ENCODE results near the gene CXCL16. TPM values are rescaled to one million over a fixed set of nuclear protein-coding genes. Genes with fewer than 3 reads are reported as not detected.
A peak's percentile ranks its signal among the peaks of the same experiment; 100 is the strongest.

CXCL16 gene
- total and polyA plus RNA-seq, 2 of the 13 experiments (the other 11 are each of a cell fraction or from before 2014, with no cell fraction given), result 9.4 to 101 TPM

DNA sequence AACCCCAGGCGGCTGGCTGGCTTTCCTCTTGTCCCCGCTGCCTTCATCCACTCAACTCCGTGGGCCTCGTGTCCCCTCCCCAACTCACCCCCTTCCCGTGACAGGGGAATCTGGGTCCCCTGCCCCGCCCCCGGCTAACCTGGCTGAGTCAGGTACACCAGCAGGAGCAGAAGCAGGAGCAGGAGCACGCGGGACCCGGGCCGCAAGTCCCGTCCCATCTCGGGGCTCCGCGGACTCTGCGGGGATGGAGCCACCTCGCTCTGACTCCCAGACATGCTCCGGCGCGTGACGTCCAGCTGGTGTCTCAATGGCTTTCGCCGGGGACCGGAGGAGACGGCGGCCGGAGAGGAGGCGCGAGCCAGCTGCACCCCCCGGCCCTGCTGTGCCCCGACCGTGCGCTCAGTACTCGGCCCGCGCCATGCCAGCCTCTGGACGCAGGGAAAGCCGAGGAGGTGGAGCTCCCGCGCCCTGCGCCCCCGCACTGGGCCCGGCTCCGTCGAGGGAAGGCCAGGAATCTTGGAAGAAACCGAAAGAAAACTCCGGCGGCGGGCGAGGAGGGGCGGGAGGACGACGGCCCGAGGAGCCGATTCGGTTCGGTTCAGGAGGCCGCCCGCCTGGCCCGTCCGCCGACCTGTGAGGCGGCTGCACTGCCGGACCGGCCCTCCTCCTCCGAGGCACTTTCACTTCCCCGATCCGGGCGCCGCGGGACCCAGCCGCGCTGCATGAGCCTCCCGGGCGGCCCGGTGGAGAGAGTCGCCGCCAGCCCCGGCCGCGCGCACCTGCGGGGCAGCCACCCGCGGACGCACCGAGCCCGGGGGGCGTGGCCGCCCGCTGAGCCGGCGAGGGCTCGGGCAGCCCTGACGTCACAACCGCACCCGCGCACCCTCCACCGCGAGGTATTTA, at the start of gene CXCL16, which contains the start of gene ZMYND15 (continued):
- TF ChIP-seq, protein P1, sequence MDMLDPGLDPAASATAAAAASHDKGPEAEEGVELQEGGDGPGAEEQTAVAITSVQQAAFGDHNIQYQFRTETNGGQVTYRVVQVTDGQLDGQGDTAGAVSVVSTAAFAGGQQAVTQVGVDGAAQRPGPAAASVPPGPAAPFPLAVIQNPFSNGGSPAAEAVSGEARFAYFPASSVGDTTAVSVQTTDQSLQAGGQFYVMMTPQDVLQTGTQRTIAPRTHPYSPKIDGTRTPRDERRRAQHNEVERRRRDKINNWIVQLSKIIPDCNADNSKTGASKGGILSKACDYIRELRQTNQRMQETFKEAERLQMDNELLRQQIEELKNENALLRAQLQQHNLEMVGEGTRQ (IDR thresholded peaks at IDR 0.05; ENCODE audit: low read depth, low read length), result no peak
- TF ChIP-seq, protein P1 (CRISPR knock-in tag; IDR thresholded peaks at IDR 0.05; ENCODE audit: borderline replicate concordance), result no peak
- TF ChIP-seq ZNF557 (CRISPR knock-in tag; IDR thresholded peaks at IDR 0.05) (no peak), SOX13 (IDR thresholded peaks at IDR 0.05) (no peak), SOX13 (CRISPR knock-in tag; conservative IDR thresholded peaks at IDR 0.05 in 1 of 2, IDR thresholded peaks at IDR 0.05 in 1 of 2) (no peak), ZBTB21 (CRISPR knock-in tag; IDR thresholded peaks at IDR 0.05) (no peak), GFI1 (CRISPR knock-in tag; IDR thresholded peaks at IDR 0.05; ENCODE audit: borderline replicate concordance) (no peak), PHB2 (IDR thresholded peaks at IDR 0.05; ENCODE audit: partially characterized antibody) (no peak), ZNF326 (CRISPR knock-in tag; IDR thresholded peaks at IDR 0.05; ENCODE audit: borderline replicate concordance) (no peak), TEAD2 (CRISPR knock-in tag; IDR thresholded peaks at IDR 0.05) (no peak), MED13 (CRISPR knock-in tag; IDR thresholded peaks at IDR 0.05) (no peak), TAF15 (IDR thresholded peaks at IDR 0.05; ENCODE audit: low read depth, low read length, poor library complexity, severe bottlenecking) (no peak), RARA (CRISPR knock-in tag; IDR thresholded peaks at IDR 0.05) (no peak), MEF2D (CRISPR knock-in tag; IDR thresholded peaks at IDR 0.05) (no peak), ZNF563 (CRISPR knock-in tag; IDR thresholded peaks at IDR 0.05) (peak; percentile 82; the same call in 1 of the 2 replicates), TP53 (CRISPR knock-in tag; conservative IDR thresholded peaks at IDR 0.05) (no peak), GZF1 (CRISPR knock-in tag; IDR thresholded peaks at IDR 0.05) (no peak), ARNTL (CRISPR knock-in tag; IDR thresholded peaks at IDR 0.05) (no peak; the same call in 1 of the 2 replicates), POLR2G (IDR thresholded peaks at IDR 0.05; ENCODE audit: low read depth, low read length) (peak; percentile 35; the same call in 1 of the 2 replicates), MTF1 (CRISPR knock-in tag; IDR thresholded peaks at IDR 0.05) (no peak), POLR2AphosphoS5 (IDR thresholded peaks at IDR 0.05; ENCODE audit: low read depth, low read length) (no peak), ZNF891 (CRISPR knock-in tag; IDR thresholded peaks at IDR 0.05) (peak; percentile 50; the same call in 1 of the 2 replicates), ZFX (CRISPR knock-in tag; IDR thresholded peaks at IDR 0.05; ENCODE audit: low read depth) (peak; percentile 81)
- TF ChIP-seq, protein P2, sequence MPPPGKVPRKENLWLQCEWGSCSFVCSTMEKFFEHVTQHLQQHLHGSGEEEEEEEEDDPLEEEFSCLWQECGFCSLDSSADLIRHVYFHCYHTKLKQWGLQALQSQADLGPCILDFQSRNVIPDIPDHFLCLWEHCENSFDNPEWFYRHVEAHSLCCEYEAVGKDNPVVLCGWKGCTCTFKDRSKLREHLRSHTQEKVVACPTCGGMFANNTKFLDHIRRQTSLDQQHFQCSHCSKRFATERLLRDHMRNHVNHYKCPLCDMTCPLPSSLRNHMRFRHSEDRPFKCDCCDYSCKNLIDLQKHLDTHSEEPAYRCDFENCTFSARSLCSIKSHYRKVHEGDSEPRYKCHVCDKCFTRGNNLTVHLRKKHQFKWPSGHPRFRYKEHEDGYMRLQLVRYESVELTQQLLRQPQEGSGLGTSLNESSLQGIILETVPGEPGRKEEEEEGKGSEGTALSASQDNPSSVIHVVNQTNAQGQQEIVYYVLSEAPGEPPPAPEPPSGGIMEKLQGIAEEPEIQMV (CRISPR knock-in tag; IDR thresholded peaks at IDR 0.05; ENCODE audit: low read depth), result peak; percentile 17
- TF ChIP-seq, protein P3, sequence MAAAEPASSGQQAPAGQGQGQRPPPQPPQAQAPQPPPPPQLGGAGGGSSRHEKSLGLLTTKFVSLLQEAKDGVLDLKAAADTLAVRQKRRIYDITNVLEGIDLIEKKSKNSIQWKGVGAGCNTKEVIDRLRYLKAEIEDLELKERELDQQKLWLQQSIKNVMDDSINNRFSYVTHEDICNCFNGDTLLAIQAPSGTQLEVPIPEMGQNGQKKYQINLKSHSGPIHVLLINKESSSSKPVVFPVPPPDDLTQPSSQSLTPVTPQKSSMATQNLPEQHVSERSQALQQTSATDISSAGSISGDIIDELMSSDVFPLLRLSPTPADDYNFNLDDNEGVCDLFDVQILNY (CRISPR knock-in tag; conservative IDR thresholded peaks at IDR 0.05), result no peak
- TF ChIP-seq, protein P4, sequence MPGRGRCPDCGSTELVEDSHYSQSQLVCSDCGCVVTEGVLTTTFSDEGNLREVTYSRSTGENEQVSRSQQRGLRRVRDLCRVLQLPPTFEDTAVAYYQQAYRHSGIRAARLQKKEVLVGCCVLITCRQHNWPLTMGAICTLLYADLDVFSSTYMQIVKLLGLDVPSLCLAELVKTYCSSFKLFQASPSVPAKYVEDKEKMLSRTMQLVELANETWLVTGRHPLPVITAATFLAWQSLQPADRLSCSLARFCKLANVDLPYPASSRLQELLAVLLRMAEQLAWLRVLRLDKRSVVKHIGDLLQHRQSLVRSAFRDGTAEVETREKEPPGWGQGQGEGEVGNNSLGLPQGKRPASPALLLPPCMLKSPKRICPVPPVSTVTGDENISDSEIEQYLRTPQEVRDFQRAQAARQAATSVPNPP (CRISPR knock-in tag; IDR thresholded peaks at IDR 0.05), result no peak

Data from HepG2 (cell line).